Measurements from ENCODE around the gene USP54. TPM values are rescaled to one million over a fixed set of nuclear protein-coding genes. Genes with fewer than 3 reads are reported as not detected.

USP54 gene
- total RNA-seq, 1 experiment from 2014 or later, result 37.9 TPM

DNA sequence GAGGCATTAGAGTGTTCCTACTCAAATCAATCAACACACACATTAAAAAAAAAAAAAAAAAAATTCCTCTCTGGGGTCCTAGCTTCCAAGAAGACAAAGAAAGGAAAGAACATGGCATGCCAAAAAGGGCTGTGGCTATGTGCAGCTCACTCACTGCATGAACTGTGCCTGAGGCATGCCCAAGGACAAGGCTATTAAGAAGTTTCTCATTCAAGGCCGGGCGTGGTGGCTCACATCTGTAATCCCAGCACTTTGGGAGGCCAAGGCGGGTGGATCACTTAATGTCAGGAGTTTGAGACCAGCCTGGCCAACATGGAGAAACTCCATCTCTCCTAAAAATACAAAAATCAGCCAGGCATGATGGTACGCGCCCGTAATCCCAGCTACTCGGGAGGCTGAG, 53.4 kb downstream of the USP54 start:
- Histone ChIP-seq H2AFZ (ENCODE audit: low read length) (no peak overlapping the region), H3K23me2 (ENCODE audit: insufficient read length, low read depth, low read length, poor library complexity, severe bottlenecking) (no peaks in the 10 kb centered on the region), H3K4me2 (ENCODE audit: insufficient read depth, insufficient read length, low read length) (no peak overlapping the region), H4K91ac (ENCODE audit: insufficient read length, low read depth, low read length) (no peak overlapping the region), H3K56ac (ENCODE audit: insufficient read length, low read depth, low read length) (no peak overlapping the region), H2BK15ac (ENCODE audit: low read depth, low read length) (no peak overlapping the region), H3K18ac (ENCODE audit: insufficient read length, low read depth, low read length) (no peak overlapping the region), H3K27ac (ENCODE audit: insufficient read length, low read depth, low read length) (no peak overlapping the region), H3K23ac (ENCODE audit: insufficient read length, low read depth, low read length) (no peak overlapping the region), H2BK120ac (ENCODE audit: low read depth, low read length, poor library complexity, severe bottlenecking) (no peak overlapping the region), H4K20me1 (ENCODE audit: control insufficient read depth, insufficient read depth, insufficient read length) (no peaks in the 10 kb centered on the region), H2AK5ac (ENCODE audit: insufficient read length, low read length) (no peak overlapping the region), H2BK12ac (ENCODE audit: insufficient read length, low read depth, low read length) (no peak overlapping the region), H4K5ac (ENCODE audit: insufficient read length, low read depth, low read length) (no peak overlapping the region), H2BK20ac (ENCODE audit: low read depth, low read length, poor library complexity, severe bottlenecking) (no peak overlapping the region), H3K9ac (ENCODE audit: extremely low read depth, insufficient read length, low read length) (no peak overlapping the region), H4K8ac (replicated peaks; ENCODE audit: insufficient read length, low read depth, low read length) (no peak overlapping the region), H3K14ac (ENCODE audit: insufficient read depth, low read length) (no peak overlapping the region), H3K79me2 (ENCODE audit: insufficient read depth, low read length) (no peaks in the 10 kb centered on the region), H2BK5ac (ENCODE audit: insufficient read length, low read length) (no peak overlapping the region), H3K4ac (ENCODE audit: low read depth, low read length) (no peak overlapping the region), H3K9me3 (ENCODE audit: control insufficient read depth, low read depth, low read length) (no peaks in the 10 kb centered on the region), H3K4me1 (ENCODE audit: insufficient read depth, low read length) (no peaks in the 10 kb centered on the region), H3K79me1 (ENCODE audit: insufficient read depth, low read depth, low read length, poor library complexity, severe bottlenecking) (no peaks in the 10 kb centered on the region), H3K27me3 (ENCODE audit: insufficient read depth, low read length) (no peaks in the 10 kb centered on the region), H3T11ph (ENCODE audit: low read length) (no peak overlapping the region)
- TF ChIP-seq, protein P1, sequence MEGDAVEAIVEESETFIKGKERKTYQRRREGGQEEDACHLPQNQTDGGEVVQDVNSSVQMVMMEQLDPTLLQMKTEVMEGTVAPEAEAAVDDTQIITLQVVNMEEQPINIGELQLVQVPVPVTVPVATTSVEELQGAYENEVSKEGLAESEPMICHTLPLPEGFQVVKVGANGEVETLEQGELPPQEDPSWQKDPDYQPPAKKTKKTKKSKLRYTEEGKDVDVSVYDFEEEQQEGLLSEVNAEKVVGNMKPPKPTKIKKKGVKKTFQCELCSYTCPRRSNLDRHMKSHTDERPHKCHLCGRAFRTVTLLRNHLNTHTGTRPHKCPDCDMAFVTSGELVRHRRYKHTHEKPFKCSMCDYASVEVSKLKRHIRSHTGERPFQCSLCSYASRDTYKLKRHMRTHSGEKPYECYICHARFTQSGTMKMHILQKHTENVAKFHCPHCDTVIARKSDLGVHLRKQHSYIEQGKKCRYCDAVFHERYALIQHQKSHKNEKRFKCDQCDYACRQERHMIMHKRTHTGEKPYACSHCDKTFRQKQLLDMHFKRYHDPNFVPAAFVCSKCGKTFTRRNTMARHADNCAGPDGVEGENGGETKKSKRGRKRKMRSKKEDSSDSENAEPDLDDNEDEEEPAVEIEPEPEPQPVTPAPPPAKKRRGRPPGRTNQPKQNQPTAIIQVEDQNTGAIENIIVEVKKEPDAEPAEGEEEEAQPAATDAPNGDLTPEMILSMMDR (conservative IDR thresholded peaks at IDR 0.05), result no peak
- no peak for DNase-seq
- H3K4me1 Mint-ChIP-seq, result no peaks in the 10 kb centered on the region
- no peaks in the 10 kb centered on the region for H3K9me3 Mint-ChIP-seq
- WGBS (ENCODE audit: extremely low coverage, insufficient read length, low lambda C conversion rate), result no CpG with 5 or more reads among the region's 7 CpGs
- H3K4me3 Mint-ChIP-seq, result no peak overlapping the region
- H3K36me3 Mint-ChIP-seq (ENCODE audit: insufficient read depth in 1 of 3, low read depth in 3 of 3), result peaks cover 9 to 36% (median 28%) of the 10 kb centered on the region in 3 experiments; a peak in 5 of 7 replicates
- H3K27me3 Mint-ChIP-seq (ENCODE audit: low read depth), result no peaks in the 10 kb centered on the region
- H3K27ac Mint-ChIP-seq, result no peak overlapping the region; a peak in 2 of 7 replicates

Data from H9 (cell line).